Measurements from ENCODE around the gene WDR46.

WDR46 gene, protein sequence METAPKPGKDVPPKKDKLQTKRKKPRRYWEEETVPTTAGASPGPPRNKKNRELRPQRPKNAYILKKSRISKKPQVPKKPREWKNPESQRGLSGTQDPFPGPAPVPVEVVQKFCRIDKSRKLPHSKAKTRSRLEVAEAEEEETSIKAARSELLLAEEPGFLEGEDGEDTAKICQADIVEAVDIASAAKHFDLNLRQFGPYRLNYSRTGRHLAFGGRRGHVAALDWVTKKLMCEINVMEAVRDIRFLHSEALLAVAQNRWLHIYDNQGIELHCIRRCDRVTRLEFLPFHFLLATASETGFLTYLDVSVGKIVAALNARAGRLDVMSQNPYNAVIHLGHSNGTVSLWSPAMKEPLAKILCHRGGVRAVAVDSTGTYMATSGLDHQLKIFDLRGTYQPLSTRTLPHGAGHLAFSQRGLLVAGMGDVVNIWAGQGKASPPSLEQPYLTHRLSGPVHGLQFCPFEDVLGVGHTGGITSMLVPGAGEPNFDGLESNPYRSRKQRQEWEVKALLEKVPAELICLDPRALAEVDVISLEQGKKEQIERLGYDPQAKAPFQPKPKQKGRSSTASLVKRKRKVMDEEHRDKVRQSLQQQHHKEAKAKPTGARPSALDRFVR

DNA sequence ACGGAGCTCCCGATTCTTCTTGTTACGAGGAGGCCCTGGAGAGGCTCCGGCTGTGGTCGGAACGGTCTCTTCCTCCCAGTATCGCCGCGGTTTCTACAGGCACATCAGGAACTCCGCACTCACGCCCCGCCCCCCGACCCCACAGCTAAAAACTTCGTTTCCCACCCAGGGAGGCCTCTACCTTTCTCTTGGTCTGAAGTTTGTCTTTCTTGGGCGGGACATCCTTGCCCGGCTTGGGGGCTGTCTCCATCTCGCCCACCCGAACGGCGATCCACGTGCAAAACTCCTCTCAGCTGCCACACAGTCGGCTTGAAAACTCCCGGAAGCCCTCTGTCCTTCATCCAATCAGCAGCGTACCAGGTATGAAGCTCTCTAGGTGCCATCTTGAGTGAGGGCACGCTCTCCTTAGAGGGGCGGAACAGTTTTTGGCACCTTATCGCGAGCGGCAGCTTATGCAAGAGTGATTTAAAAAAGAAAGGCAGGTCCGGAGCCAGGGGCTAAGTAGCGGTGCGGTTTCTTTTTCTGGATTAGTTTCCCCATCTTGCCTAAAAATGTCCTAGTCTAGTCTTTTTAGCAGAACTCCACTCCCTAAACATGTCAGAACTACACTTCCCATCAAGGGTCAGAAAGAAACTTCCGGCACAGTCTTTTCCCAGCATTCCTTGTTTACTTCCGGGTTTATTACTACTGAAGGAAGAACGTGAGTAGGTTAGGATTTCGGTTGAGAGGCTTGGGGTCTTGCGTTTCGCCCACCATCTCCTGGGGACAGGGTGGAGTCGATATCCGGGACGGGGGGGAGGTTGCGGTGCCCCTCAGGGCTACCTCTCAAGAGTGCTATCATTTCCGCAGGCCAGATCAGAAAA lies at the start of gene WDR46, which contains the start of gene PFDN6:
Gene WDR46, minus strand, starts transcription at position 319 of the 863 bp plus-strand sequence. Its CDS starts 69 bp downstream, at position 250.
Gene PFDN6, plus strand, starts transcription at position 681 of the 863 bp plus-strand sequence. CDS start 256 bp downstream, outside the sequence.
- H3K27me3 ChIP-seq (ENCODE audit: insufficient read depth, insufficient read length) = no peaks in the 10 kb centered on the region
- H3K4me1 ChIP-seq (ENCODE audit: insufficient read depth, insufficient read length) = peaks cover 2% of the 10 kb centered on the region
- no peaks in the 10 kb centered on the region for H3K9me3 ChIP-seq (ENCODE audit: insufficient read depth, low read length)
- H3K36me3 ChIP-seq (ENCODE audit: insufficient read depth, insufficient read length, low read length) = peaks cover 72% of the 10 kb centered on the region
- peak within 1 kb of the TSS; percentile 97 for H3K9ac ChIP-seq (ENCODE audit: insufficient read length, low read depth)
- peak within 1 kb of the TSS; percentile 93 for H3K4me3 ChIP-seq (ENCODE audit: insufficient read length, low read depth)
- TF ChIP-seq YY1 (IDR thresholded peaks at IDR 0.05; ENCODE audit: insufficient read depth, insufficient read length) = peak; percentile 91
- no peak for TF ChIP-seq ZNF274 (IDR thresholded peaks at IDR 0.05; ENCODE audit: low read depth, low read length)
- TF ChIP-seq SUZ12 (IDR thresholded peaks at IDR 0.05; ENCODE audit: extremely low read depth, insufficient read depth, insufficient read length) = no peak
- DNase-seq (ENCODE audit: low read depth, low spot score) = no peak

DNA sequence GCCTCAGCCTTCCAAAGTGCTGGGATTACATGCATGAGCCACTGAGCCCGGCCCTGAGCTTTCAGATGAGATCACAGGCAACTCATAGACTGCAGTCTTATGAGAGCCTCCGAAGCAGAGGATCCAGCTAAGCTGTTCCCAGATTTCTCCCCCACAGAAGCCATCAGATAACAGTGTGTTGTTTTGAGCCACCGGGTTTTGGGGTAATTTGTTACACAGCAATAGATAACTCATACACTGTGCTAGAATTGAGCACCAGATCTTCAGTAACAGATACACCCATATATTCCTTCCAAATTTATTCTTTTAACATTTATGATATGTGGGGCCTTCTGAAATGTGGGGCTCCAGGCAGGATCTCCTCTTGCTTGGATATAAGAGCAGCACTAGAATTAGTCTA lies 47.5 kb upstream of the WDR46 start:
- DNase-seq (ENCODE audit: low read depth, low spot score) = no peak
- Histone ChIP-seq H3K4me1 (ENCODE audit: insufficient read depth, insufficient read length) (no peaks in the 10 kb centered on the region), H3K9me3 (ENCODE audit: insufficient read depth, low read length) (no peaks in the 10 kb centered on the region), H3K9ac (ENCODE audit: insufficient read length, low read depth) (no peak overlapping the region), H3K27me3 (ENCODE audit: insufficient read depth, insufficient read length) (no peaks in the 10 kb centered on the region), H3K36me3 (ENCODE audit: insufficient read depth, insufficient read length, low read length) (no peaks in the 10 kb centered on the region), H3K4me3 (ENCODE audit: insufficient read length, low read depth) (no peak overlapping the region)
- no peak for TF ChIP-seq YY1 (IDR thresholded peaks at IDR 0.05; ENCODE audit: insufficient read depth, insufficient read length)
- no peak for TF ChIP-seq SUZ12 (IDR thresholded peaks at IDR 0.05; ENCODE audit: extremely low read depth, insufficient read depth, insufficient read length)
- no peak for TF ChIP-seq ZNF274 (IDR thresholded peaks at IDR 0.05; ENCODE audit: low read depth, low read length)

DNA sequence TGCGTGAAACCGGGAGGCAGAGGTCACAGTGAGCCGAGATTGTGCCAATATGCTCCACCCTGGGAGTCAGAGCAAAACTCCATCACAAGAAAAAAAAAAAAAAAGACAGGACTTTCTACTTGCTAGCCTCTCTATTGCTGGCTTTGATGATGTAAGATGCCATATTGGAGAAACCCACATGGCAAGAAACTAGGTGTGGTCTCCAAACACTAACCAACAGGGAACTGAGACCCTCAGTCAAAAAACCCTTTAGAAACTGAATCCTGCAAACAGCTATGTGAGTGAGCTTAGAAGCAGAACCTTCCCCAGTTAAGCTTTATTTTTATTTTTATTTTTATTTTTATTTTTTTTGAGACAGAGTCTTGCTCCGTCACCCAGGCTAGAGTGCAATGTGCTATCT lies 46.9 kb upstream of the WDR46 start:
- H3K27me3 ChIP-seq (ENCODE audit: insufficient read depth, insufficient read length) = no peaks in the 10 kb centered on the region
- no peaks in the 10 kb centered on the region for H3K9me3 ChIP-seq (ENCODE audit: insufficient read depth, low read length)
- no peak for DNase-seq (ENCODE audit: low read depth, low spot score)
- no peaks in the 10 kb centered on the region for H3K36me3 ChIP-seq (ENCODE audit: insufficient read depth, insufficient read length, low read length)
- no peaks in the 10 kb centered on the region for H3K4me1 ChIP-seq (ENCODE audit: insufficient read depth, insufficient read length)
- H3K9ac ChIP-seq (ENCODE audit: insufficient read length, low read depth) = no peak overlapping the region
- TF ChIP-seq YY1 (IDR thresholded peaks at IDR 0.05; ENCODE audit: insufficient read depth, insufficient read length) (no peak), ZNF274 (IDR thresholded peaks at IDR 0.05; ENCODE audit: low read depth, low read length) (no peak), SUZ12 (IDR thresholded peaks at IDR 0.05; ENCODE audit: extremely low read depth, insufficient read depth, insufficient read length) (no peak)
- H3K4me3 ChIP-seq (ENCODE audit: insufficient read length, low read depth) = no peak overlapping the region

DNA sequence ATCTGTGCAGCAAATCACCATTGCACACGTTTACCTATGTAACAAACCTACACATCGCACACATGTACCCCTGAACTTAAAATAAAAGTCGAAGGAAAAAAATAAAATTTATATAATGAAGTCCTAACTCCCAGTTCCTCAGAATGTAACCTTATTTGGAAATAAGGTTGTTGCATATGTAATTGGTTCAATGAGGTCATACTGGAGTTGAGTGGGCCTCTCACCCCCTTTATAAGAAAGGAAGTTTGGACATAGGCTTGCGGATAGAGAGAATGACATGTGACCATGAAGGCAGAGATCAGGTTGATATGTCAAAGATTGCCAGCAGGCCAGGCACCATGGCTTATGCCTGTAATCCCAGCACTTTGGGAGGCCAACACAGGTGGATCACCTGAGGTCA lies 44.6 kb upstream of the WDR46 start:
- Histone ChIP-seq H3K4me3 (ENCODE audit: insufficient read length, low read depth) (no peak overlapping the region), H3K9ac (ENCODE audit: insufficient read length, low read depth) (no peak overlapping the region)
- no peak for DNase-seq (ENCODE audit: low read depth, low spot score)

DNA sequence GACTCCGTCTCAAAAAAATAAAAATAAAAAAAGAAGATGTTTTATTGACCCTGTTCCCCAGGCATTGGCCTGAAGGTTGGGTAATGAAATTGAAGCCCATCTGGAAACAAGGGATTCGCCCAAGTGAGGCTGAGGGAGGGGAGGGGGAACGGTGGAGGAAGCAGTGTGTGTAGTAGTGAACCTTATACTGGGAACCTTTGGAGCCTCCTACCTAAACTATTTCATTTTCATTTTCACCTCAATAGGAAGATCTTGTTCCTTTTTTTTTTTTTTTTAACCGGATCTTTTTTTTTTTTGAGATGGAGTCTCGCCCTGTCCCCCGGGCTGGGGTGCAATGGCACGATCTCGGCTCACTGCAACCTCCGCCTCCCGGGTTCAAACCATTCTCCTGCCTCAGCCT lies 41.7 kb upstream of the WDR46 start:
- H3K27me3 ChIP-seq (ENCODE audit: insufficient read depth, insufficient read length) = no peaks in the 10 kb centered on the region
- no peak for DNase-seq (ENCODE audit: low read depth, low spot score)
- no peak for TF ChIP-seq YY1 (IDR thresholded peaks at IDR 0.05; ENCODE audit: insufficient read depth, insufficient read length)
- no peak for TF ChIP-seq SUZ12 (IDR thresholded peaks at IDR 0.05; ENCODE audit: extremely low read depth, insufficient read depth, insufficient read length)
- TF ChIP-seq ZNF274 (IDR thresholded peaks at IDR 0.05; ENCODE audit: low read depth, low read length) = no peak
- no peak overlapping the region for H3K4me3 ChIP-seq (ENCODE audit: insufficient read length, low read depth)
- H3K9ac ChIP-seq (ENCODE audit: insufficient read length, low read depth) = no peak overlapping the region
- no peaks in the 10 kb centered on the region for H3K9me3 ChIP-seq (ENCODE audit: insufficient read depth, low read length)
- no peaks in the 10 kb centered on the region for H3K4me1 ChIP-seq (ENCODE audit: insufficient read depth, insufficient read length)
- H3K36me3 ChIP-seq (ENCODE audit: insufficient read depth, insufficient read length, low read length) = no peaks in the 10 kb centered on the region

More for the DNA sequence above, 44.6 kb upstream of the WDR46 start:
- no peaks in the 10 kb centered on the region for H3K27me3 ChIP-seq (ENCODE audit: insufficient read depth, insufficient read length)
- H3K36me3 ChIP-seq (ENCODE audit: insufficient read depth, insufficient read length, low read length) = no peaks in the 10 kb centered on the region
- H3K4me1 ChIP-seq (ENCODE audit: insufficient read depth, insufficient read length) = no peaks in the 10 kb centered on the region
- H3K9me3 ChIP-seq (ENCODE audit: insufficient read depth, low read length) = no peaks in the 10 kb centered on the region
- no peak for TF ChIP-seq ZNF274 (IDR thresholded peaks at IDR 0.05; ENCODE audit: low read depth, low read length)
- TF ChIP-seq YY1 (IDR thresholded peaks at IDR 0.05; ENCODE audit: insufficient read depth, insufficient read length) = no peak
- no peak for TF ChIP-seq SUZ12 (IDR thresholded peaks at IDR 0.05; ENCODE audit: extremely low read depth, insufficient read depth, insufficient read length)

DNA sequence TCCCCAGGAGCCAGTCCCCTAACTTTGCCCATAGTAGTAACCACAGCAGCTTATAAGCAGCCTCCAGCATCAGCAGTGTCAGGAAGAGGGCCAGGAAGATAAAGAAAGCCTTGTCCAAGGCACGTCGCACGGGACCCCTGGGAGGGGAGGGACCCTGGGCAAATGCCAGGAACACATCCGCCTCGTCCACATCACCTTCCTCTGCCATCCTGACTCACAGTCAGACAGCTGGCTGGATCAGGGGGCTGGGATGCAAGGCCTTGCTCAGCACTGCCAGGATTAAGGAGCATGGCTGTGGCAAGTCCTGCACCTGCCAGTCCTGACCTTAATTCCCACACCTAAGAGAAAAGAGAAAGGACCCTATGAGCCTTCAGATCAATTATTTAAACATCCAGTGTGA lies 40.0 kb upstream of the WDR46 start:
- H3K9me3 ChIP-seq (ENCODE audit: insufficient read depth, low read length) = no peaks in the 10 kb centered on the region
- no peak for TF ChIP-seq YY1 (IDR thresholded peaks at IDR 0.05; ENCODE audit: insufficient read depth, insufficient read length)
- no peak for TF ChIP-seq ZNF274 (IDR thresholded peaks at IDR 0.05; ENCODE audit: low read depth, low read length)
- TF ChIP-seq SUZ12 (IDR thresholded peaks at IDR 0.05; ENCODE audit: extremely low read depth, insufficient read depth, insufficient read length) = no peak
- no peaks in the 10 kb centered on the region for H3K27me3 ChIP-seq (ENCODE audit: insufficient read depth, insufficient read length)
- no peak for DNase-seq (ENCODE audit: low read depth, low spot score)
- no peak overlapping the region for H3K4me3 ChIP-seq (ENCODE audit: insufficient read length, low read depth)
- H3K4me1 ChIP-seq (ENCODE audit: insufficient read depth, insufficient read length) = no peaks in the 10 kb centered on the region
- H3K36me3 ChIP-seq (ENCODE audit: insufficient read depth, insufficient read length, low read length) = no peaks in the 10 kb centered on the region
- H3K9ac ChIP-seq (ENCODE audit: insufficient read length, low read depth) = no peak overlapping the region

Measured in NT2/D1 (cell line).